Natural killer cell (primary cell): Measurements from ENCODE around the gene TRAF3IP3. TPM values are rescaled to one million over a fixed set of nuclear protein-coding genes. Genes with fewer than 3 reads are reported as not detected.

Experiments used
- ATAC-seq, 3 donors: fragments of 150-1000 bp in 2 of 3; fragments of 200-7000 bp in 1 of 3; cut with Tn5 transposase; 1 replicate in 1 of 3; 2 replicates in 2 of 3; pipeline ENCODE4 v1.10.0; 2021; ENCODE audit warnings: mild to moderate bottlenecking in 2 of 3, moderate library complexity in 2 of 3
- DNase-seq, 2 donors: peaks; one replicate each; pipeline versions ENCODE4 v3.0.0 to v3.0.0-alpha.2; 2013 to 2021; ENCODE audit warnings: mixed read lengths in 1 of 2
- H3K27ac ChIP-seq: one replicate; pipeline ENCODE4 v1.5.1; 2013; ENCODE audit warnings: mild to moderate bottlenecking, low read length
- H3K27me3 ChIP-seq: one replicate; pipeline ENCODE4 v1.6.1; 2013; ENCODE audit warnings: low read length; ENCODE audit not compliant: control insufficient read depth, insufficient read depth
- H3K36me3 ChIP-seq: one replicate; pipeline ENCODE4 v1.6.1; 2013; ENCODE audit warnings: low read length; ENCODE audit not compliant: control insufficient read depth, insufficient read depth
- H3K4me1 ChIP-seq: one replicate; pipeline ENCODE4 v1.6.1; 2013; ENCODE audit warnings: low read length; ENCODE audit not compliant: control insufficient read depth, insufficient read depth
- H3K4me3 ChIP-seq: one replicate; pipeline ENCODE4 v1.5.1; 2013; ENCODE audit warnings: low read length
- H3K9me3 ChIP-seq: one replicate; pipeline ENCODE4 v1.6.1; 2013; ENCODE audit warnings: low read length; ENCODE audit not compliant: control insufficient read depth, insufficient read depth
- H3K27ac Mint-ChIP-seq, 2 donors: one replicate each; pipeline ENCODE4 v1.8.0; 2022; ENCODE audit warnings: mild to moderate bottlenecking in 2 of 2, mixed read lengths in 2 of 2, moderate library complexity in 1 of 2
- H3K27me3 Mint-ChIP-seq, 2 donors: one replicate each; pipeline ENCODE4 v1.8.0; 2022; ENCODE audit warnings: low read depth in 2 of 2, mixed read lengths in 2 of 2
- H3K36me3 Mint-ChIP-seq: one replicate; pipeline ENCODE4 v1.8.0; 2022; ENCODE audit warnings: mixed read lengths
- H3K4me1 Mint-ChIP-seq, 2 donors: one replicate each; pipeline ENCODE4 v1.8.0; 2022; ENCODE audit warnings: mixed read lengths in 2 of 2
- H3K4me3 Mint-ChIP-seq: one replicate; pipeline ENCODE4 v1.8.0; 2022; ENCODE audit warnings: mild to moderate bottlenecking, moderate library complexity, mixed read lengths
- H3K9me3 Mint-ChIP-seq, 2 donors: one replicate each; pipeline ENCODE4 v1.8.0; 2022; ENCODE audit warnings: mixed read lengths in 2 of 2
- WGBS: methylation state at CpG from one replicate; pipeline ENCODE4 v1.1.7; 2013; ENCODE audit warnings: missing lambda C conversion rate; ENCODE audit not compliant: insufficient coverage; 5-methylcytosine and 5-hydroxymethylcytosine counted together
- intact Hi-C: fragments of 100-400 bp; cut with micrococcal nuclease; formaldehyde crosslinking; loops from one replicate; pipeline ENCODE4 v1.14.2; 2022
- total RNA-seq, 4 donors: library from RNA; stranded (reverse); fragments of 120-200 nt in 1 of 4; gene quantifications; one replicate each; pipeline versions ENCODE4 v1.2.3 to v1.2.4, GENCODE V29; 2013 to 2022
- TF ChIP-seq, protein P1 (sequence below): fragments of 200-600 bp; IDR thresholded peaks from one replicate; pipeline ENCODE4 v1.8.0; 2022; ENCODE audit warnings: antibody characterized with exemption

The TRAF3IP3 gene
- total RNA-seq, 3 donors from 2014 or later (not counting 1 experiment from before 2014, with no cell fraction given), result 273 to 354 (median 287) TPM

DNA sequence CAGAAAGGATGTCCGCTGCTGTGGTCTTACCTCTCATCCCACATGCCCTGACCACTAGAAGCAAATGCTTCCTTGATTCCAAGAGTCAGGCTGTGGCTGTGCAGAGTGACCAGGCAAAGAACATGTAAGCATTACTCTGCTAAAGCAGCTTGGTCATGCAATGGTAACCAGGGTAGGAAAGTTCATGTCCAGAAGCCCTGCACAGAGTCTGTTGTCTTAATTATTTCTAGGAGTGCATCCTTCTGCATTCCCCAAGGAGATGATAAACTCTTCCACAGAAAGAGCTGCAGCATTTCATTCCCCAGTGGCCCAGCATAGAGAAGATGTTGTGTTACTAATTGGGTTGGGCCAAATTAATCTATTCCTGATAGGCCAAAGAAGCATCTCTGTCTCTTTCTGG lies 61.8 kb downstream of the TRAF3IP3 start:
- 86% methylated on average over 1 of the region's 1 CpG for WGBS
- no peak overlapping the region for H3K27ac ChIP-seq
- no peak for DNase-seq
- no peak overlapping the region for H3K27ac Mint-ChIP-seq
- no peak overlapping the region for H3K4me3 ChIP-seq
- H3K27me3 ChIP-seq, result peaks cover 7% of the 10 kb centered on the region
- H3K27me3 Mint-ChIP-seq, result peaks cover 19 to 29% of the 10 kb centered on the region in 2 donors
- ATAC-seq, result no peak
- H3K9me3 Mint-ChIP-seq, result no peaks in the 10 kb centered on the region
- intact Hi-C loops, result no loop called here
- no peaks in the 10 kb centered on the region for H3K36me3 Mint-ChIP-seq
- H3K4me1 ChIP-seq, result no peaks in the 10 kb centered on the region
- TF ChIP-seq, protein P1, sequence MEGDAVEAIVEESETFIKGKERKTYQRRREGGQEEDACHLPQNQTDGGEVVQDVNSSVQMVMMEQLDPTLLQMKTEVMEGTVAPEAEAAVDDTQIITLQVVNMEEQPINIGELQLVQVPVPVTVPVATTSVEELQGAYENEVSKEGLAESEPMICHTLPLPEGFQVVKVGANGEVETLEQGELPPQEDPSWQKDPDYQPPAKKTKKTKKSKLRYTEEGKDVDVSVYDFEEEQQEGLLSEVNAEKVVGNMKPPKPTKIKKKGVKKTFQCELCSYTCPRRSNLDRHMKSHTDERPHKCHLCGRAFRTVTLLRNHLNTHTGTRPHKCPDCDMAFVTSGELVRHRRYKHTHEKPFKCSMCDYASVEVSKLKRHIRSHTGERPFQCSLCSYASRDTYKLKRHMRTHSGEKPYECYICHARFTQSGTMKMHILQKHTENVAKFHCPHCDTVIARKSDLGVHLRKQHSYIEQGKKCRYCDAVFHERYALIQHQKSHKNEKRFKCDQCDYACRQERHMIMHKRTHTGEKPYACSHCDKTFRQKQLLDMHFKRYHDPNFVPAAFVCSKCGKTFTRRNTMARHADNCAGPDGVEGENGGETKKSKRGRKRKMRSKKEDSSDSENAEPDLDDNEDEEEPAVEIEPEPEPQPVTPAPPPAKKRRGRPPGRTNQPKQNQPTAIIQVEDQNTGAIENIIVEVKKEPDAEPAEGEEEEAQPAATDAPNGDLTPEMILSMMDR, result no peak
- H3K4me3 Mint-ChIP-seq, result no peak overlapping the region
- no peaks in the 10 kb centered on the region for H3K36me3 ChIP-seq
- H3K4me1 Mint-ChIP-seq, result peaks cover under 1 to 2% of the 10 kb centered on the region in 2 donors
- H3K9me3 ChIP-seq, result no peaks in the 10 kb centered on the region

DNA sequence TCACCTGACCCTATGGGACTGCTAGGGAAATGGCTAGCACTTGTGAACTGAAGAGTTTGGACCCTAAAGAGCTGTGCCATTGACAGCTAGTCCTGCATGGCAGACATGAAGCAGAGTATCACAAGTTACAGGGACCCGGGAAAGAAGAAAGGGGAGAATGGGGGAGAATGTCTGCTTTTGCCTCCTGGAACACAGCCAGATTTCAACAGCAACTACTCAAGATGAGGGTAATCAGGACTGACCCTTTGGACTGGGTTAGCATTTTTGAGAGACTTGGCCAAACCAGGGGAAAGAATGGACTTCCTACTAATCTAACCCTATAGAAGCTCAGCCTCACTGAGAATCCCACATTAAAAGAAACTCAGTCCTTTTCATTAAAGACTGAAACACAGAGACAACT lies 63.2 kb downstream of the TRAF3IP3 start:
- H3K27ac Mint-ChIP-seq, result no peak overlapping the region
- peaks cover 10 to 12% of the 10 kb centered on the region in 2 donors for H3K4me1 Mint-ChIP-seq
- DNase-seq (no peak), ATAC-seq (no peak)
- 0% methylated on average over 1 of the region's 1 CpG for WGBS
- Histone ChIP-seq H3K36me3 (no peaks in the 10 kb centered on the region), H3K27ac (no peak overlapping the region), H3K4me3 (no peak overlapping the region), H3K4me1 (no peaks in the 10 kb centered on the region), H3K27me3 (peaks cover 12% of the 10 kb centered on the region), H3K9me3 (no peaks in the 10 kb centered on the region)
- intact Hi-C loops, result no loop called here
- H3K4me3 Mint-ChIP-seq, result no peak overlapping the region
- peaks cover 22 to 35% of the 10 kb centered on the region in 2 donors for H3K27me3 Mint-ChIP-seq
- TF ChIP-seq, protein P1, result no peak
- no peaks in the 10 kb centered on the region for H3K36me3 Mint-ChIP-seq
- no peaks in the 10 kb centered on the region for H3K9me3 Mint-ChIP-seq

GRCh38 chr1:209820986-209821385 lies 65.1 kb downstream of the TRAF3IP3 start:
- intact Hi-C loops, result no loop called here
- H3K27ac Mint-ChIP-seq, result no peak overlapping the region
- no peaks in the 10 kb centered on the region for H3K9me3 Mint-ChIP-seq

More at GRCh38 chr1:209820986-209821385, 65.1 kb downstream of the TRAF3IP3 start:
- H3K4me1 Mint-ChIP-seq, result peaks cover 10 to 12% of the 10 kb centered on the region in 2 donors
- Histone ChIP-seq H3K27ac (no peak overlapping the region), H3K4me3 (no peak overlapping the region), H3K36me3 (no peaks in the 10 kb centered on the region), H3K9me3 (no peaks in the 10 kb centered on the region), H3K27me3 (peaks cover 12% of the 10 kb centered on the region), H3K4me1 (no peaks in the 10 kb centered on the region)
- peaks cover 22 to 35% of the 10 kb centered on the region in 2 donors for H3K27me3 Mint-ChIP-seq
- WGBS, result 73% methylated on average over 3 of the region's 4 CpGs
- ATAC-seq, result no peak
- no peak overlapping the region for H3K4me3 Mint-ChIP-seq
- H3K36me3 Mint-ChIP-seq, result no peaks in the 10 kb centered on the region
- TF ChIP-seq, protein P1, result no peak
- DNase-seq, result no peak
